ENCODE data around the gene MGLL.
"Not testable (repeated sequence)": the region's sequence is repeated elsewhere in the genome, so short reads cannot be mapped to it uniquely, and the experiment has no call there.

The MGLL gene

GRCh38 chr3:127685708-127686511 lies 136.4 kb downstream of the MGLL start:
- peaks cover 5% of the 10 kb centered on the region for H3K4me1 Mint-ChIP-seq (ENCODE audit: low read depth)
- H3K27ac Mint-ChIP-seq: no peak overlapping the region
- no peaks in the 10 kb centered on the region for H3K36me3 Mint-ChIP-seq (ENCODE audit: low read depth)
- no peaks in the 10 kb centered on the region for H3K9me3 Mint-ChIP-seq
- H3K4me3 Mint-ChIP-seq: no peak overlapping the region
- DNase-seq (ENCODE audit: low spot score): no peak
- no peaks in the 10 kb centered on the region for H3K27me3 Mint-ChIP-seq (ENCODE audit: low read depth)

- Mint-ChIP-seq H3K27ac (no peak overlapping the region), H3K4me1 (ENCODE audit: low read depth) (peaks cover 5% of the 10 kb centered on the region), H3K36me3 (ENCODE audit: low read depth) (no peaks in the 10 kb centered on the region), H3K4me3 (no peak overlapping the region), H3K27me3 (ENCODE audit: low read depth) (no peaks in the 10 kb centered on the region), H3K9me3 (no peaks in the 10 kb centered on the region)
- no peak for DNase-seq (ENCODE audit: low spot score)
Measured at GRCh38 chr3:127684871-127685707, 137.2 kb downstream of the MGLL start.

GRCh38 chr3:127682561-127682960 lies 139.8 kb downstream of the MGLL start:
- Mint-ChIP-seq H3K4me3 (no peak overlapping the region), H3K36me3 (ENCODE audit: low read depth) (no peaks in the 10 kb centered on the region), H3K4me1 (ENCODE audit: low read depth) (peaks cover 5% of the 10 kb centered on the region), H3K9me3 (no peaks in the 10 kb centered on the region), H3K27ac (no peak overlapping the region), H3K27me3 (ENCODE audit: low read depth) (no peaks in the 10 kb centered on the region)
- no peak for DNase-seq (ENCODE audit: low spot score)

GRCh38 chr3:127682175-127682554 lies 140.2 kb downstream of the MGLL start:
- not testable (repeated sequence) for H3K9me3 Mint-ChIP-seq; H3K27me3 Mint-ChIP-seq (ENCODE audit: low read depth); H3K27ac Mint-ChIP-seq; H3K4me1 Mint-ChIP-seq (ENCODE audit: low read depth); H3K36me3 Mint-ChIP-seq (ENCODE audit: low read depth); H3K4me3 Mint-ChIP-seq; DNase-seq (ENCODE audit: low spot score)

GRCh38 chr3:127680798-127681221 lies 141.5 kb downstream of the MGLL start:
- H3K9me3 Mint-ChIP-seq: no peaks in the 10 kb centered on the region
- no peak overlapping the region for H3K4me3 Mint-ChIP-seq
- H3K27me3 Mint-ChIP-seq (ENCODE audit: low read depth): no peaks in the 10 kb centered on the region
- no peak for DNase-seq (ENCODE audit: low spot score)
- H3K27ac Mint-ChIP-seq: no peak overlapping the region
- no peaks in the 10 kb centered on the region for H3K36me3 Mint-ChIP-seq (ENCODE audit: low read depth)
- peaks cover 5% of the 10 kb centered on the region for H3K4me1 Mint-ChIP-seq (ENCODE audit: low read depth)

- Mint-ChIP-seq H3K27ac (no peak overlapping the region), H3K4me1 (ENCODE audit: low read depth) (peaks cover 5% of the 10 kb centered on the region), H3K4me3 (no peak overlapping the region), H3K27me3 (ENCODE audit: low read depth) (no peaks in the 10 kb centered on the region), H3K9me3 (no peaks in the 10 kb centered on the region), H3K36me3 (ENCODE audit: low read depth) (no peaks in the 10 kb centered on the region)
- DNase-seq (ENCODE audit: low spot score): no peak
Measured at GRCh38 chr3:127680146-127680661, 142.1 kb downstream of the MGLL start.

- H3K27me3 Mint-ChIP-seq (ENCODE audit: low read depth): no peaks in the 10 kb centered on the region
- DNase-seq (ENCODE audit: low spot score): no peak
- H3K27ac Mint-ChIP-seq: no peak overlapping the region
- H3K9me3 Mint-ChIP-seq: no peaks in the 10 kb centered on the region
- H3K4me1 Mint-ChIP-seq (ENCODE audit: low read depth): peaks cover 6% of the 10 kb centered on the region
- H3K4me3 Mint-ChIP-seq: no peak overlapping the region
- H3K36me3 Mint-ChIP-seq (ENCODE audit: low read depth): no peaks in the 10 kb centered on the region
Measured at GRCh38 chr3:127679534-127680145, 142.7 kb downstream of the MGLL start.

- DNase-seq (ENCODE audit: low spot score): no peak
- peaks cover 9% of the 10 kb centered on the region for H3K4me1 Mint-ChIP-seq (ENCODE audit: low read depth)
- no peak overlapping the region for H3K4me3 Mint-ChIP-seq
- H3K36me3 Mint-ChIP-seq (ENCODE audit: low read depth): no peaks in the 10 kb centered on the region
- H3K27me3 Mint-ChIP-seq (ENCODE audit: low read depth): no peaks in the 10 kb centered on the region
- no peaks in the 10 kb centered on the region for H3K9me3 Mint-ChIP-seq
- no peak overlapping the region for H3K27ac Mint-ChIP-seq
Measured at GRCh38 chr3:127678611-127679533, 143.4 kb downstream of the MGLL start.

GRCh38 chr3:127678315-127678599 lies 144.1 kb downstream of the MGLL start:
- DNase-seq (ENCODE audit: low spot score): no peak
- Mint-ChIP-seq H3K27me3 (ENCODE audit: low read depth) (no peaks in the 10 kb centered on the region), H3K36me3 (ENCODE audit: low read depth) (no peaks in the 10 kb centered on the region), H3K4me1 (ENCODE audit: low read depth) (peaks cover 10% of the 10 kb centered on the region), H3K4me3 (no peak overlapping the region), H3K9me3 (no peaks in the 10 kb centered on the region), H3K27ac (no peak overlapping the region)

- no peak for DNase-seq (ENCODE audit: low spot score)
- Mint-ChIP-seq H3K4me1 (ENCODE audit: low read depth) (peaks cover 10% of the 10 kb centered on the region), H3K36me3 (ENCODE audit: low read depth) (no peaks in the 10 kb centered on the region), H3K27ac (no peak overlapping the region), H3K27me3 (ENCODE audit: low read depth) (no peaks in the 10 kb centered on the region), H3K4me3 (no peak overlapping the region), H3K9me3 (no peaks in the 10 kb centered on the region)
Measured at GRCh38 chr3:127677541-127678314, 144.6 kb downstream of the MGLL start.

GRCh38 chr3:127676921-127677351 lies 145.4 kb downstream of the MGLL start:
- no peak overlapping the region for H3K4me3 Mint-ChIP-seq
- H3K36me3 Mint-ChIP-seq (ENCODE audit: low read depth): no peaks in the 10 kb centered on the region
- no peak overlapping the region for H3K27ac Mint-ChIP-seq
- no peaks in the 10 kb centered on the region for H3K9me3 Mint-ChIP-seq
- H3K4me1 Mint-ChIP-seq (ENCODE audit: low read depth): peaks cover 10% of the 10 kb centered on the region
- DNase-seq (ENCODE audit: low spot score): no peak
- no peaks in the 10 kb centered on the region for H3K27me3 Mint-ChIP-seq (ENCODE audit: low read depth)

- Mint-ChIP-seq H3K4me1 (ENCODE audit: low read depth) (peaks cover 13% of the 10 kb centered on the region), H3K27me3 (ENCODE audit: low read depth) (no peaks in the 10 kb centered on the region), H3K36me3 (ENCODE audit: low read depth) (no peaks in the 10 kb centered on the region), H3K27ac (no peak overlapping the region), H3K9me3 (no peaks in the 10 kb centered on the region), H3K4me3 (no peak overlapping the region)
- DNase-seq (ENCODE audit: low spot score): no peak
Measured at GRCh38 chr3:127676456-127676855, 145.9 kb downstream of the MGLL start.

All from T-helper 2 cell treated with Interferon-gamma antibody and Interleukin-4, amounts not matched to agents 5 μg/mL and 100 μg/mL, for 36 hours (primary cell).